Left colon (tissue), 2 donors: ENCODE data around the gene RNF169. TPM values are rescaled to one million over a fixed set of nuclear protein-coding genes. Genes with fewer than 3 reads are reported as not detected.

ENCODE experiments used
- ATAC-seq: fragments of 200-7000 bp; cut with Tn5 transposase; one replicate; pipeline ENCODE4 v1.9.1; 2020; ENCODE audit warnings: mild to moderate bottlenecking, moderate library complexity
- DNase-seq, 2 donors: peaks; one replicate each; pipeline ENCODE4 v3.0.0-alpha.2; 2020
- intact Hi-C, 2 donors: fragments of 100-400 bp; cut with DNase I in 1 of 2; cut with micrococcal nuclease in 1 of 2; formaldehyde crosslinking; loops; one replicate each; pipeline versions ENCODE4 v1.11.2 to v1.14.0; 2022; cut with DNase I, micrococcal nuclease
- microRNA-seq, 2 donors: library from miRNA; unstranded; fragments of <30 nt; microRNA quantifications; one replicate each; pipeline versions ENCODE4 v1.1.0 to v1.2.0, GENCODE V29; 2020
- total RNA-seq, 2 donors: library from RNA; stranded (reverse); fragmentation: NEBNext Ultra II Directional; extraction: Animal tissue kit (Norgen Biotek cat#: 25700); gene quantifications; one replicate each; pipeline ENCODE4 v1.2.1, GENCODE V29; 2021
- donor health status: DM: no; HTN: no; CAD: no.
- donor health status: DM: yes; HTN: yes; CAD: no.

The RNF169 gene
- total RNA-seq, 2 donors from 2014 or later, result 11.2 to 12.6 TPM

GRCh38 chr11:74844865-74845264, 96.2 kb downstream of the RNF169 start:
- intact Hi-C loops, result loop anchor here in 1 of 2 donors (10.0 kb wide), 1 partner anchor 60 kb away; no protein-coding TSS in a partner anchor
- no peak for ATAC-seq
- DNase-seq, result no peak

GRCh38 chr11:74845978-74846517, 97.4 kb downstream of the RNF169 start:
- DNase-seq, result no peak
- no peak for ATAC-seq
- intact Hi-C loops, result loop anchor here in 1 of 2 donors (10.0 kb wide), 1 partner anchor 59 kb away; no protein-coding TSS in a partner anchor

DNA sequence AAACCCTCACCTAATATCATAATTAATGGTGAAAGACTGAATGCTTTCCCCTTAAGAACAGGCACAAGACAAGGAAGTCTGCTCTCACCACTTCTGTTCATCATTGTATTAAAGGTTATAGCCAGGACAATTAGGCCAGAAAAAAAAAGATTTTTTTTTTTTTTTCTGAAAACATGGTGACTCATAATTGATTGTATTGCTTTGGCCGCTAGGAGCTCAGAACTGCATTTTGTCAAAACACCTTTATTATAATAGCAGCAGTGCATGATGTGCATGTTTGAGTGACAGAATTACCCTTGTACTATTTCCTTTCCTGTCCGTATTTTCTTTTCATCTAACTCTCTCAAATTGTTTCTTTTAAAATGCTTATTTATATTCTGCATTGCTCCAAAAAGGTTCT, 98.1 kb downstream of the RNF169 start:
- no peak for ATAC-seq
- intact Hi-C loops, result loop anchor here in 1 of 2 donors (10.0 kb wide), 1 partner anchor 58 kb away; no protein-coding TSS in a partner anchor

DNA sequence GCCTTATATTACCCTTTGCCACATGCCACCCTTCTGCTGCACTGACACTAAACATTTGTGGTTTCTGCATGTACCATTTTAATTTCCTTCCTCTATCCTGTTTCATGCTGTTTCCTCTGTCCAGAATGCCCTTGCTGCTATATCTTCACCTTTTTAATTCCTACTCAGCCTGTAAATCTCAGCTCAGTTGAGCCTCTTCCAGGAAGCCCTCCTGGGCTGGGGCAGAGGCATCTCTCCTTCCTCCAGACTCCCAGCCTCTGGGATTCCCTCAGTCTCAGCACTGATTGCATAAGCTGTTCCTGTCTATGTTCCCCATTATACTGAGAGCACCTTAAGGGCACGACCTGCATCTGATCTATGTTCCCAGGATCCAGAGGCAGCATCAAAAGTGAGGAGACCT, 98.7 kb downstream of the RNF169 start:
- ATAC-seq, result no peak
- intact Hi-C loops, result loop anchor here in 1 of 2 donors (10.0 kb wide), 1 partner anchor 57 kb away; no protein-coding TSS in a partner anchor
- no peak for DNase-seq

More for the DNA sequence above, 98.1 kb downstream of the RNF169 start:
- no peak for DNase-seq

- DNase-seq, result no peak
- ATAC-seq, result no peak
- intact Hi-C loops, result loop anchor here in 1 of 2 donors (10.0 kb wide), 1 partner anchor 57 kb away; no protein-coding TSS in a partner anchor
Observed at GRCh38 chr11:74847895-74848294, 99.2 kb downstream of the RNF169 start.

DNA sequence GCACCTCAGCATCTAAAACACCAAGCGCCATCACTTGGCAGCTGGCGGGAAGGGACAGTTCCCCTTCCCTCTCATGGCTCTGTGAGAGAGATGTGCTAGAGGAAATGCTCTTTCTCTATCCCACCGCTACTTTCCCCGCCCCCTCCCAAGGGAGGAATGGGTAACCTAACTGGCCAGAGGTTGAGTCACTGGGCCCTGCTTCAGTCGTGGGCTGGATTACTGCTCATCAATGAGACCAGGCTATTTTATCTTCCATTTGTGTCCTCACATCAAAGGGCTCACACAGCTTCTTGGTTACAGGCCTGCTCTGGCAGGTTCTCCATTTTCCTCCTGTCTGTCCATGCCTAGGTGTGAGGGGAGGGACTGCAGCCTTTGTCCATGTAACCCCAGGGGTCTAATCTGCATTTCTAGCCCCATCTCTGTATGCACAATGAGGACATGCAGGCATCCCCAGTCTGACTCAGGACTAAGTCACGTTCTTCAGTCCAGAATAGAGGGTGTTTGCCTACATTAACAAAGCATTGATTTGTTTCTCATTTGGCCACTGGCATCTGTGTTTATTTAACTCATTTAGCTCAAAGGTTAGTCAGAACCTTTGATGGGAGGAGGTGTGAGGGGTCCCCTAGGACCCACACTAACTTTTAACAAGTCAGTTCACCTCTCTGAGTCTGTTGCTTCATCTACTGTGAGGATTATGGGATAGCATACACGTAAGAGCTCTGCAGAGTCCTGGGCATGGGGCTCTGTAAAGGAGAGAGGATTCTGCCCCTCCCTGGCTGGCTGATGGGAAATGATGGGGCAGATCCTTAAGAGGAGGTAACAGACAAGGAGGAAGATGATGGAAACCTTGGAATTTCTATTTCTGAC, 101.1 kb downstream of the RNF169 start:
- DNase-seq (no peak), ATAC-seq (no peak)
- intact Hi-C loops, result loop anchor here in 1 of 2 donors (10.0 kb wide), 1 partner anchor 55 kb away; no protein-coding TSS in a partner anchor

GRCh38 chr11:74853223-74853622, 104.6 kb downstream of the RNF169 start:
- DNase-seq (no peak), ATAC-seq (no peak)
- intact Hi-C loops, result no loop called here

DNA sequence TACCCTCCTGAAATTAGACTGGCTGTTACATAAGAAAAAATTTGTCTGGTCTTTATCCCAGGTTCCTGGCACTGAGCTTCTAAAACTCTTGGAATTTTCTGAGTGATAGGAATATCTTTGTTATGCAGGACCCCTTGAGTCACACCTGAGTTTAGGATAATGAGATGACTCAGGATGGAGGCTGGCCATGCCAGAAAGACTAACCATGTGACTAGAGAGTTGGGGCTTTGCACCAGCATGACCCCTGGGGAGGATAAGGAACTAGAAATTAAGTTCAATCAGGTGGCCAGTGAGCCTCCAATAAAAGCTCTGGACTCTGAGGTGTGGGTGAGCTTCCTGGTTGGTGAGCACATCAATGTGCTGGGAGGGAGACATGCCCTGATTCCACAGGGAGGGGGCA, 112.1 kb downstream of the RNF169 start:
- intact Hi-C loops, result no loop called here
- ATAC-seq, result no peak

GRCh38 chr11:74863410-74863809, 114.8 kb downstream of the RNF169 start:
- DNase-seq (no peak), ATAC-seq (no peak)
- intact Hi-C loops, result no loop called here

More for the DNA sequence above, 112.1 kb downstream of the RNF169 start:
- no peak for DNase-seq

- DNase-seq (no peak), ATAC-seq (no peak)
- intact Hi-C loops, result no loop called here
Observed at GRCh38 chr11:74866557-74866956, 117.9 kb downstream of the RNF169 start.

DNA sequence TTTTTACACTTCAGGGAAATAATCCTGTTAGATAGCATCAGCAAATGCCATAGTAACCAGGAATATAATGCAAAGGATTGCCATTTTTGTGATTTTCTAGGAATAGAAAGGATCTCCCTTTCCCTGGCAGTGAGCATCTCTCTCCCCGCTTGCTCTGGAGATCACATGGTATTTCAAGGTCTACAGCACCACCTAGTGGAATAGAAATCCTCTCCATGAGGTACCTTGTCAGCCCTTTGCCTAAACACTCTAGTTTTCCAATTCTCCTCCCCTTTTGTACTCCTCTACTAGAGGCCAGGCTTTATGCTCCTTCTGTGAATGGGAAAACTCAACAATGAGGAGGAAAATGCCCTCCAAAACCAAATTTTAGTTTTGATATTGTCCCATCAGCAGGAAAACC, 121.8 kb downstream of the RNF169 start:
- DNase-seq, result no peak
- intact Hi-C loops, result no loop called here
- ATAC-seq, result no peak

DNA sequence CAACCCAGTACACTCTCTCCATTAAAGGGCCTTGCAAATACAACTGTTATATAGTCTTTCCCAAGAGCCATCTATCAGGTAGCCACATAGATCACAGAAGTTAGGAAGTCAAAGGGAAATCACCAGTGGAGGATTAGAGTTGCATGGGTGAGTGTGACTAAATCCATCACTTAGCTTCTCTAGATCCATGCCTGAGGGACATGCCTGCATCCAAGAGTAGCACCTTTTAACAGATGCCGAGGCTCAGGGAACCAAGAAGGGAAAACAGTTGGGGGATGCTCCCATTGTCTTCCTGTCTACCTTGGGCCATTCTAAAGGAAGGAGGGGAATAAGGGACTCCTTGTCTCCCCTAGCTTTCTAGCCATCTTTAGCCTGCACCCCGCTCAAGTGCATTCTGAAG, 122.4 kb downstream of the RNF169 start:
- DNase-seq (no peak), ATAC-seq (no peak)
- intact Hi-C loops, result no loop called here

GRCh38 chr11:74877132-74877531, 128.5 kb downstream of the RNF169 start:
- DNase-seq (no peak), ATAC-seq (no peak)
- intact Hi-C loops, result no loop called here

Small RNA genes lying within 50 kb of the gene (microRNA-seq; reads per million reads assigned to microRNA genes)
- 0 to 4.1 reads per million in 2 donors for gene MIR4696

Other genes with a start within 250 kb of the RNF169 start
- gene POLD3, start 156.3 kb upstream of the RNF169 start, total RNA-seq, result 10 to 100 TPM; 21.0 to 33.3 TPM
- 1 to 10 TPM in 1 of 2 donors, not detected in 1; 4.6 TPM for gene CHRDL2, start 17.4 kb upstream of the RNF169 start, total RNA-seq
- gene XRRA1, start 200.2 kb downstream of the RNF169 start, total RNA-seq, result 10 to 100 TPM in 1 of 2 donors, 1 to 10 TPM in 1; 5.7 to 20.8 TPM
- gene SPCS2, start 200.4 kb downstream of the RNF169 start, total RNA-seq, result 100 to 1,000 TPM; 114 to 124 TPM
- gene NEU3, start 240.1 kb downstream of the RNF169 start, total RNA-seq, result 1 to 10 TPM; 6.1 to 7.7 TPM